Neural progenitor cell (in vitro differentiated cells): ENCODE measurements around the gene DPF3. TPM values are rescaled to one million over a fixed set of nuclear protein-coding genes. Genes with fewer than 3 reads are reported as not detected.

Source experiments
- DNase-seq: peaks from one replicate; pipeline ENCODE4 v3.0.0-alpha.2; 2016; ENCODE audit warnings: low spot score
- H2AFZ ChIP-seq: fragments of 200-600 bp; sonication (generic); replicated peaks from 2 replicates; pipeline ENCODE4 v1.6.1; 2016; ENCODE audit warnings: antibody characterized with exemption
- H3F3A ChIP-seq: fragments of 200-600 bp; sonication (generic); 2 replicates; pipeline ENCODE4 v1.6.1; 2016; ENCODE audit warnings: antibody characterized with exemption, low read depth
- H3K27ac ChIP-seq: fragments of 200-600 bp; sonication (generic); 2 replicates; pipeline ENCODE4 v1.5.1; 2016; ENCODE audit warnings: mild to moderate bottlenecking
- H3K27me3 ChIP-seq: fragments of 200-600 bp; sonication (generic); 2 replicates; pipeline ENCODE4 v1.6.1; 2016; ENCODE audit warnings: mild to moderate bottlenecking, moderate library complexity
- H3K36me3 ChIP-seq: fragments of 200-600 bp; sonication (generic); 2 replicates; pipeline ENCODE4 v1.5.1; 2016
- H3K4me1 ChIP-seq: fragments of 200-600 bp; sonication (generic); 2 replicates; pipeline ENCODE4 v1.6.1; 2016; ENCODE audit warnings: mixed run types
- H3K4me2 ChIP-seq: fragments of 200-600 bp; sonication (generic); 2 replicates; pipeline ENCODE4 v1.6.1; 2016
- H3K4me3 ChIP-seq: fragments of 200-600 bp; sonication (generic); 2 replicates; pipeline ENCODE4 v1.5.1; 2016
- H3K79me2 ChIP-seq: fragments of 200-600 bp; sonication (generic); 2 replicates; pipeline ENCODE4 v1.6.1; 2016; ENCODE audit warnings: low read depth
- H3K9ac ChIP-seq: fragments of 200-600 bp; sonication (generic); 2 replicates; pipeline ENCODE4 v1.6.1; 2016
- H3K9me3 ChIP-seq: fragments of 200-600 bp; sonication (generic); 2 replicates; pipeline ENCODE4 v1.5.1; 2016; ENCODE audit warnings: low read depth
- H4K20me1 ChIP-seq: fragments of 200-600 bp; sonication (generic); 2 replicates; pipeline ENCODE4 v1.6.1; 2016; ENCODE audit warnings: low read depth
- H3K27ac Mint-ChIP-seq: 3 replicates; pipeline ENCODE4 v1.8.0; 2021; ENCODE audit warnings: mixed read lengths
- H3K27me3 Mint-ChIP-seq: 2 replicates; pipeline ENCODE4 v1.8.0; 2022; ENCODE audit warnings: low read depth, mild to moderate bottlenecking, inconsistent platforms, moderate library complexity, mixed read lengths; ENCODE audit not compliant: insufficient read depth
- H3K36me3 Mint-ChIP-seq: 3 replicates; pipeline ENCODE4 v1.8.0; 2021; ENCODE audit warnings: mixed read lengths
- H3K4me1 Mint-ChIP-seq: 3 replicates; pipeline ENCODE4 v1.8.0; 2021; ENCODE audit warnings: mixed read lengths
- H3K4me3 Mint-ChIP-seq: 3 replicates; pipeline ENCODE4 v1.8.0; 2021; ENCODE audit warnings: mild to moderate bottlenecking, moderate library complexity, mixed read lengths
- H3K9me3 Mint-ChIP-seq: 3 replicates; pipeline ENCODE4 v1.8.0; 2020; ENCODE audit warnings: mixed read lengths
- EZH2 ChIP-seq: fragments of 200-600 bp; sonication (generic); IDR thresholded peaks from 2 replicates; pipeline ENCODE4 v1.6.1; 2017; ENCODE audit warnings: antibody characterized with exemption, mild to moderate bottlenecking, moderate library complexity
- EZH2phosphoT487 ChIP-seq: fragments of 200-600 bp; sonication (generic); IDR thresholded peaks from 2 replicates; pipeline ENCODE4 v1.6.1; 2017; ENCODE audit warnings: antibody characterized with exemption
- total RNA-seq: library from RNA; depleted of rRNA; stranded (reverse); fragments of >200 nt; gene quantifications from 2 replicates; pipeline ENCODE4 v1.2.3, GENCODE V29; 2015; ENCODE audit warnings: low replicate concordance
- TF ChIP-seq, protein P1 (sequence below): fragments of 200-600 bp; sonication (generic); IDR thresholded peaks from 2 replicates; pipeline ENCODE4 v1.5.1; 2017; ENCODE audit warnings: antibody characterized with exemption, mild to moderate bottlenecking

DPF3 gene
- total RNA-seq, 1 donor from 2014 or later, result not detected

DNA sequence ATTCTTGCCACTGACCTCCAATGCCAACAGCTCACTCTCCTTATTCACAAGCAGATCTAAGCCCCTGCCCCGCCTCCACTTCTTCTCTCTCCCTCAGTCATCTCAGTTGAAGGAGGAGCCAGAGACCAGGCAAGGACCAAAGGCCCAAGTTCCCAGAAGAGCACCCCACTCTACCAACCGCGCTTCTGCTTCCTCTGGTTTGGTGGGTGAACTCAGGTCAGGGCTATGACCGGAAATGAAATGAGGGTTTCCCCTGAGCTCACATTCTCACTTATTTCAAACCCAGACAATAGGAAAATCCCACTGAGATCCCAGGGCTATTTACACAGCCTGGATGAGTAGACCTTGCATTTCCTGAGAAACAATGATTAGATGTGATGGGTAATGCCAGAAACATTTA, 9.9 kb downstream of the DPF3 start:
- Mint-ChIP-seq H3K27me3 (no peaks in the 10 kb centered on the region), H3K4me3 (no peak overlapping the region), H3K4me1 (peaks cover 18% of the 10 kb centered on the region), H3K36me3 (no peaks in the 10 kb centered on the region), H3K9me3 (peaks cover 3% of the 10 kb centered on the region), H3K27ac (no peak overlapping the region)
- Histone ChIP-seq H3K27ac (no peak overlapping the region), H3K36me3 (no peaks in the 10 kb centered on the region), H3K4me3 (no peak overlapping the region), H4K20me1 (no peaks in the 10 kb centered on the region), H2AFZ (no peak overlapping the region), H3K79me2 (no peaks in the 10 kb centered on the region), H3F3A (no peaks in the 10 kb centered on the region), H3K4me1 (peaks cover 19% of the 10 kb centered on the region), H3K4me2 (no peak overlapping the region), H3K9ac (no peak overlapping the region), H3K27me3 (no peaks in the 10 kb centered on the region), H3K9me3 (no peaks in the 10 kb centered on the region)
- no peak for TF ChIP-seq EZH2
- TF ChIP-seq, protein P1, sequence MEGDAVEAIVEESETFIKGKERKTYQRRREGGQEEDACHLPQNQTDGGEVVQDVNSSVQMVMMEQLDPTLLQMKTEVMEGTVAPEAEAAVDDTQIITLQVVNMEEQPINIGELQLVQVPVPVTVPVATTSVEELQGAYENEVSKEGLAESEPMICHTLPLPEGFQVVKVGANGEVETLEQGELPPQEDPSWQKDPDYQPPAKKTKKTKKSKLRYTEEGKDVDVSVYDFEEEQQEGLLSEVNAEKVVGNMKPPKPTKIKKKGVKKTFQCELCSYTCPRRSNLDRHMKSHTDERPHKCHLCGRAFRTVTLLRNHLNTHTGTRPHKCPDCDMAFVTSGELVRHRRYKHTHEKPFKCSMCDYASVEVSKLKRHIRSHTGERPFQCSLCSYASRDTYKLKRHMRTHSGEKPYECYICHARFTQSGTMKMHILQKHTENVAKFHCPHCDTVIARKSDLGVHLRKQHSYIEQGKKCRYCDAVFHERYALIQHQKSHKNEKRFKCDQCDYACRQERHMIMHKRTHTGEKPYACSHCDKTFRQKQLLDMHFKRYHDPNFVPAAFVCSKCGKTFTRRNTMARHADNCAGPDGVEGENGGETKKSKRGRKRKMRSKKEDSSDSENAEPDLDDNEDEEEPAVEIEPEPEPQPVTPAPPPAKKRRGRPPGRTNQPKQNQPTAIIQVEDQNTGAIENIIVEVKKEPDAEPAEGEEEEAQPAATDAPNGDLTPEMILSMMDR, result no peak
- TF ChIP-seq EZH2phosphoT487, result no peak
- DNase-seq, result no peak

DNA sequence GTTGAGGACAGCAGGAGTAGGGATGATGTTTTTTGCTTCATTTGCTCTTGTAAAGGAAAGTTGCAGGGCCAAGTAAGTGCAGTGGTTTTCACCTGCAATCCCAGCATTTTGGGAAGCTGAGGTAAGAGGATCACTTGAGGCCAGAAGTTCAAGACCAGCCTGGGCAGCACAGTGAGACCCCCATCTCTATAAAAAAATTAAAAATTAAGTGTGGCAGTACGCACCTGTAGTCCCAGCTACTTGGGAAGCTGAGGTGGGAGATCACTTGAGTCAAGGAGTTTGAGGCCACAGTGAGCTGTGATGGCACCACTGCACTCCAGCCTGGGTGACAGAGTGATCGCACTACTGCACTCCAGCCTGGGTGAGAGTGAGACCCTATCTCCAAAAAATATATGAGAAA, 10.8 kb downstream of the DPF3 start:
- H3F3A ChIP-seq, result no peaks in the 10 kb centered on the region
- no peaks in the 10 kb centered on the region for H3K36me3 ChIP-seq
- no peak overlapping the region for H3K27ac ChIP-seq
- H3K4me2 ChIP-seq, result no peak overlapping the region
- Mint-ChIP-seq H3K4me3 (no peak overlapping the region), H3K36me3 (no peaks in the 10 kb centered on the region), H3K27me3 (no peaks in the 10 kb centered on the region), H3K4me1 (peaks cover 14% of the 10 kb centered on the region), H3K27ac (no peak overlapping the region), H3K9me3 (peaks cover 3% of the 10 kb centered on the region)
- no peak for TF ChIP-seq EZH2
- TF ChIP-seq EZH2phosphoT487, result no peak
- TF ChIP-seq, protein P1, result no peak
- H3K4me3 ChIP-seq, result no peak overlapping the region
- H3K27me3 ChIP-seq, result no peaks in the 10 kb centered on the region
- no peaks in the 10 kb centered on the region for H4K20me1 ChIP-seq
- no peaks in the 10 kb centered on the region for H3K79me2 ChIP-seq
- DNase-seq, result no peak
- H3K9ac ChIP-seq, result no peak overlapping the region
- no peak overlapping the region for H2AFZ ChIP-seq
- H3K9me3 ChIP-seq, result no peaks in the 10 kb centered on the region
- peaks cover 10% of the 10 kb centered on the region for H3K4me1 ChIP-seq

DNA sequence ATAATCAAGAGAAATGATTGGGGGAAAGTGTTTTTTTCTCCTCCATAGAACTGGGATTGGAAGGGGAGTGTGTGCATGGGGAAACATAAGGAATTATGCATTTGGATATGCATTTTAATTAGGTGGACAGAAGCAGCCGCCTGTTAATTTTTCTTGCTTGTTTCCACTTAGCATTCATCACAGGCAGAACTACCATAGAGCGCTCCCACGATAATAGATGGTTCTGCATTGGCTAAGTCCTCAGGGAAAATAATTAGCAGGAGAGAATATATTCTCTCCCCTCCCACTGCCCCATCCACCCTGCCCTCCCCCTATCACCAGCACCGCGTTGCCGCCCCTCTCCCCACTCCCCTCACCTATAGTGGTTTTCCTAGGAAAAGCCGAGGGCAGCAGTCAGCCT, 11.4 kb downstream of the DPF3 start:
- Histone ChIP-seq H3K27me3 (no peaks in the 10 kb centered on the region), H3F3A (no peaks in the 10 kb centered on the region), H2AFZ (no peak overlapping the region), H3K4me3 (no peak overlapping the region), H3K36me3 (no peaks in the 10 kb centered on the region), H3K9ac (no peak overlapping the region), H4K20me1 (no peaks in the 10 kb centered on the region), H3K79me2 (no peaks in the 10 kb centered on the region), H3K4me2 (no peak overlapping the region), H3K27ac (no peak overlapping the region), H3K4me1 (peaks cover 4% of the 10 kb centered on the region), H3K9me3 (no peaks in the 10 kb centered on the region)
- H3K36me3 Mint-ChIP-seq, result no peaks in the 10 kb centered on the region
- peaks cover 3% of the 10 kb centered on the region for H3K9me3 Mint-ChIP-seq
- H3K27ac Mint-ChIP-seq, result no peak overlapping the region
- no peak for DNase-seq
- H3K4me1 Mint-ChIP-seq, result peaks cover 16% of the 10 kb centered on the region
- no peaks in the 10 kb centered on the region for H3K27me3 Mint-ChIP-seq
- H3K4me3 Mint-ChIP-seq, result no peak overlapping the region
- TF ChIP-seq, protein P1, result no peak
- TF ChIP-seq EZH2, result no peak
- TF ChIP-seq EZH2phosphoT487, result no peak

DNA sequence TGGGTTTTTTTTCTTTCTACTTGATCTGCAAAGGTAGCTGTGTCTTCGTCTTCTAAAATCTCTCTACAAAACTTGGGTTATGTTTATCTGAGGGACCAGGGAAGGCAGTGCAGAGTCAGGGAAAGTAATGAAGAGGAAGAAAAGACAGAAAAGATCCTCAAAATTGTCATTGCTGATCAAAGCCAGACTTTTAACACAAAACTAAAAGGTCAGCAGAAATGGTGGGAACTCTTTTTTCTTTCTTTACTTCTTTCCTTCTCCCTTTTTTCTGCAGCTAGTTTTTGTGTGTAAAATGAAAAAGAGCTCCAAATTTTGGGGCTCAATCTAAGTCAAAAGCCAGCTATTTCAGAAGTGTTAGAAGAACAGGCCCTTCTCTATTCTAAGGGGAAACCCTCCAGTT, 11.9 kb downstream of the DPF3 start:
- H3K36me3 ChIP-seq, result no peaks in the 10 kb centered on the region
- H3K9ac ChIP-seq, result no peak overlapping the region
- Mint-ChIP-seq H3K9me3 (peaks cover 3% of the 10 kb centered on the region), H3K4me3 (no peak overlapping the region), H3K27me3 (no peaks in the 10 kb centered on the region), H3K36me3 (no peaks in the 10 kb centered on the region), H3K27ac (no peak overlapping the region), H3K4me1 (peaks cover 16% of the 10 kb centered on the region)
- no peaks in the 10 kb centered on the region for H4K20me1 ChIP-seq
- H2AFZ ChIP-seq, result no peak overlapping the region
- H3K4me1 ChIP-seq, result peaks cover 8% of the 10 kb centered on the region
- TF ChIP-seq EZH2, result no peak
- no peak for TF ChIP-seq EZH2phosphoT487
- TF ChIP-seq, protein P1, result no peak
- no peak overlapping the region for H3K4me3 ChIP-seq
- H3K79me2 ChIP-seq, result no peaks in the 10 kb centered on the region
- no peaks in the 10 kb centered on the region for H3F3A ChIP-seq
- H3K27ac ChIP-seq, result no peak overlapping the region
- H3K4me2 ChIP-seq, result no peak overlapping the region
- H3K9me3 ChIP-seq, result no peaks in the 10 kb centered on the region
- no peak for DNase-seq
- no peaks in the 10 kb centered on the region for H3K27me3 ChIP-seq
